ENCODE results near the gene GLRX3.

DNA sequence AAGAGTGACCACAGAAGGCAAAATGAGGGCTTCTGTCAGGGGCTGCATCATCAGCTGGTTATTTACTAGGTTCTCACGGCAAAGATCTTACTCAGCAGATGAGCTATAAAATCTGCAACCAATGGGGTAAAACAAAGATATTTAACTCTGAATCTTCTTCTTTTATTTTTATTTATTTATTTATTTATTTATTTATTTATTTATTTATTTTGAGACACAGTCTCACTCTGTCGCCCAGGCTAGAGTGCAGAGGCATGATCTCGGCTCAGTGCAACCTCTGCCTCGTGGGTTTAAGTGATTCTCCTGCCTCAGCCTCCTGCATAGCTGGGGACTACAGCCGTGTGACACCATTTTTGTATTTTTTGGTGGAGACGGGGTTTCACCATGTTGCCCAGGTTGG lies 36.8 kb upstream of the GLRX3 start:
- TF ChIP-seq, protein P1, sequence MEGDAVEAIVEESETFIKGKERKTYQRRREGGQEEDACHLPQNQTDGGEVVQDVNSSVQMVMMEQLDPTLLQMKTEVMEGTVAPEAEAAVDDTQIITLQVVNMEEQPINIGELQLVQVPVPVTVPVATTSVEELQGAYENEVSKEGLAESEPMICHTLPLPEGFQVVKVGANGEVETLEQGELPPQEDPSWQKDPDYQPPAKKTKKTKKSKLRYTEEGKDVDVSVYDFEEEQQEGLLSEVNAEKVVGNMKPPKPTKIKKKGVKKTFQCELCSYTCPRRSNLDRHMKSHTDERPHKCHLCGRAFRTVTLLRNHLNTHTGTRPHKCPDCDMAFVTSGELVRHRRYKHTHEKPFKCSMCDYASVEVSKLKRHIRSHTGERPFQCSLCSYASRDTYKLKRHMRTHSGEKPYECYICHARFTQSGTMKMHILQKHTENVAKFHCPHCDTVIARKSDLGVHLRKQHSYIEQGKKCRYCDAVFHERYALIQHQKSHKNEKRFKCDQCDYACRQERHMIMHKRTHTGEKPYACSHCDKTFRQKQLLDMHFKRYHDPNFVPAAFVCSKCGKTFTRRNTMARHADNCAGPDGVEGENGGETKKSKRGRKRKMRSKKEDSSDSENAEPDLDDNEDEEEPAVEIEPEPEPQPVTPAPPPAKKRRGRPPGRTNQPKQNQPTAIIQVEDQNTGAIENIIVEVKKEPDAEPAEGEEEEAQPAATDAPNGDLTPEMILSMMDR (IDR thresholded peaks at IDR 0.05; ENCODE audit: borderline replicate concordance, extremely low read depth, low read length, poor library complexity, severe bottlenecking), result no peak
- no peak for TF ChIP-seq EZH2 (IDR thresholded peaks at IDR 0.05; ENCODE audit: borderline replicate concordance, low read depth, low read length, severe bottlenecking)
